NCI-H460 (cell line): ENCODE data around the gene CALM3. TPM values are rescaled to one million over a fixed set of nuclear protein-coding genes. Genes with fewer than 3 reads are reported as not detected.

ENCODE experiments used
- DNase-seq: peaks from one replicate; pipeline ENCODE4 v3.0.0-alpha.2; 2016; ENCODE audit warnings: low read depth; ENCODE audit errors: extremely low read depth
- total RNA-seq: library from RNA; depleted of rRNA; stranded (reverse); fragments of >200 nt; shearing (Covaris generic); gene quantifications from 2 replicates; pipeline ENCODE4 v1.2.3, GENCODE V29; 2014

Gene CALM3
- total RNA-seq, 1 experiment from 2014 or later: 53.8 TPM

DNA sequence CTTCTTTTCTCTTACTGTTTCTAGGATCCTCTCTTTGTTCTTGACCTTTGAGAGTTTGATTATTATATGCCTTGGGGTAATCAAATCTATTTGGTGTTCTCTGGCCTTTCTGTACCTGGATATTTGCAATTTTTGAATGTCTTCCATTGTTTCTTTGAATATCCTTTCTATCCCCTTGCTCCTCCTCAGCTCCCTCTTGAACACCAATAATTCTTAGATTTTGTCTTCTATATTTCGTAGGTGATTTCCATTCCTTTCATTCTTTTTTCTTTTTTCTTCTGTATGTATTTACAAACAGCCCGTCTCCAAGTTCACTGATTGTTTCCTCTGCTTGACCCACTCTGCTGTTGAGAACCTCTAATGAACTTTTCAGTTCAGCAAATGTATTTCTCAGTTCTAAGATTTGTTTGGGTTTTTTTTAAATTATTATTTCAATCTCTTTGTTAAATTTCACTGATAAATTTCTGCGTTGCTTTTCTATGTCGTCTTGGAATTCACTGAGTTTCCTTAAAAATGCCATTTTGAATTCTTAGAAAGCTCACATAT, 2.7 kb upstream of the CALM3 start:
- DNase-seq: no peak

DNA sequence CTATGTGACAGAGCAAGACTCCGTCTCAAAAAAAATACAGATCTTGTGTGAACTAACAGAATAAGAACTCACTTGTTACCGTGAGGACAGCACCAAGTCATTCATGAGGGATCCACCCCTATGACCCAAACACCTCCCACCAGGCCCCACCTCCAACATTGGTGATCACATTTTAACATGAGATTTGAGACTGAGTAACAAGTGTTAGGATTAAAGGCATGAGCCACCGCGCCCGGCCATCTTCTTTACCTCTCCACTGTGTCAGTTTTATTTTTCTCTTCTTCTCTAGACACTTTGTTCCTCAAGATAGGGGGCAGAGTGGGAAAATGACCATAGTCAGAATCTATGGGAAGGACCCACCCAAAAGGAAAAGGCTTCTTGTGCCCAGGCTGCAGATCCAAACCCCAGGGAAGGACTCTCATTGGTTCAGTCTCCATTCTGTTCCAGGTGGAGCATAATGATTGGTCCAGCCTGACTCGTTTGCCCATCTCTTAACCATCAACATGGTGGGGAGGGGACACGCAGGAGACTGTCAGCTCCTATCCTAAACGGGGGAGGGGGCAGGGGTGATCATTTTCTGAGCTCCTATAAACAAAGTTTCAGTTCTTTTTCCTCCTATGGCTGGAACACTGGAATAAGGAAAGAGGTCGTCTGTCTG, 1.3 kb upstream of the CALM3 start:
- DNase-seq: no peak

DNA sequence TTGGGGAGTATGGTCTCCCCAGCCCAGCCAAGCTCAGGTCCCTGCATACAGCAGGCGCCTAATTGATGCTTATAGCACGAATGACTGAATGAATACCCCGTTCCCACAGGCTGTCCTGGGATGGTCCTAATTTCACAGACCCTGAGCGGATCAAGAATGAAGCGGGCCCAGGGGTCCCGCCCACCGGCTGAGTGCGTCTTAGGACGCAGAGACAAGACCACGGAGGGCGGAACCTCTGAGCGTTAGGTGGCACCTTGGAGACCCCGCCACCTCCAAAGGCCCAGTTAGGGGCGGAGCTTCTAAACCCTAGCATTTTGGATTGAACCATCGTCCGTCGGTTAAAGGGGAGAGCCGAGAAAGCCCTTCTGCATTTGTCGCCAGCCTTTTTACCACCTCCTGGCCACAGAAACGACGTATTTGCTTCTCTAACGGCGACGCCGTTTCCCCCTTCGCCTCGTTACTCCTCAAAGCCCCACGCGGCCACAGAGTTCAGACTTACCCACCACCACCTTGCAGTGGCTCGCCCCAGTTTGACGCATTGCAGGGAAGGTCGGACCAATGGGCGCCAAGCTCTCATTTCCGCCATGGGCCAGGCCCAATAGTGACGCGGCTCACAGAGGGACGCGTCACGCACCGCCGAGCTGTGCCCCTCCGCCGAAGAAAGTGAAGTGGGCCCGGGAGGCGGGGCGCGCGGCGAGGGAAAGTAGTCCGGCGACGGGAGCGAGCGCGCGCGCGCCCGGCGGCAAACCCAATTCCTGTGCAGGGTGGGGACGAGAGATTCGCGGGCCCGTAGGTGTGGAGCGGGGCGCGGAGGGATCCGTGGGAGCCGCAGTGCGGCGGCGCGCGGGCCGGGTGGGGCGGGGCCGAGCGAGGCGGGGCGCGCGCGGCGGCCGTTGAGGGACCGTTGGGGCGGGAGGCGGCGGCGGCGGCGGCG, 479 bp upstream of the CALM3 start:
- DNase-seq: peak; percentile 91

GRCh38 chr19:46602392-46603194, 1.5 kb downstream of the CALM3 start:
- no peak for DNase-seq

GRCh38 chr19:46603195-46603637, 2.1 kb downstream of the CALM3 start:
- no peak for DNase-seq

- no peak for DNase-seq
Measured at GRCh38 chr19:46603752-46604231, 2.7 kb downstream of the CALM3 start.

- DNase-seq: no peak
Measured at GRCh38 chr19:46604781-46605355, 3.7 kb downstream of the CALM3 start.

- DNase-seq: no peak
Measured at GRCh38 chr19:46605356-46605821, 4.3 kb downstream of the CALM3 start.

DNA sequence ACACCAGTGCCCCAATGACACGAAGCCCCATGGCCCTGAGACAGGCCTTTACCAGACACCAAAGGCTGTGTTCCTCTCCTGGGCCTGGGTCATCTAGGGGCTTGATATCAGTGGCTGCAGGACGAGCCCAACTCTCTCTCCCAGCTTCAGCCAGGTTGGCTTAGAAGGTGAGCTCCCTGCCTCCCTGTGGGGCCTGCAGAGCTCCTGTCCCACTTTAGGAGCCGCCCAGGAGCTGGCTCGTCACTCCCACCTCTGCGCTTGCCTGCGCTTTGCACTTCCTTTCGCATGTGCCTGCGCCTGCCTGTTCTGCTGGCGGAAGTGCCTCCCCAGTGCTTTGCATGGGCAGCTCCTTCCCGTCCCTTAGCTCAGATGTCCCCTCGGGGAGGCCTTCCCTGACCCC, 4.9 kb downstream of the CALM3 start:
- DNase-seq: no peak

- DNase-seq: no peak
Measured at GRCh38 chr19:46606681-46607447, 5.7 kb downstream of the CALM3 start.

DNA sequence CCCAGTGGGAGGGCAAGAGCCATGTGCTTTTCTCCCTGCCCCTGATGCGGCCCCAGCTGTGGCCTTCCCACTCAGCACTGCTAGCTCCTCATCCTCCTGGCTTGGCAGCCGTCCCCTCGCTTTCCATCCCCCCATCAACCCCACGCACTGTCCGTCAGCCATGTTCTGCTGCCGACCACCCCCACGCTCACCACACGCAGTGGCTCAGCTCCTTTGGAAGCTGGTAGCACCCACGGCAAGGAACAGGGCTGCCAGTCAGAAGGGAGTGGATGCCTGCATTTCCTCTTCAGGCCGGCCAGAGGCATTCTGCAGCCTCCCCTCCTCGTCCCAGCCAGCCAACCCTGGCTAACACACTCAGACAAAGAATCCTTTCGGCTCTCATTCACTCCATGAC, 6.3 kb downstream of the CALM3 start:
- DNase-seq: no peak

DNA sequence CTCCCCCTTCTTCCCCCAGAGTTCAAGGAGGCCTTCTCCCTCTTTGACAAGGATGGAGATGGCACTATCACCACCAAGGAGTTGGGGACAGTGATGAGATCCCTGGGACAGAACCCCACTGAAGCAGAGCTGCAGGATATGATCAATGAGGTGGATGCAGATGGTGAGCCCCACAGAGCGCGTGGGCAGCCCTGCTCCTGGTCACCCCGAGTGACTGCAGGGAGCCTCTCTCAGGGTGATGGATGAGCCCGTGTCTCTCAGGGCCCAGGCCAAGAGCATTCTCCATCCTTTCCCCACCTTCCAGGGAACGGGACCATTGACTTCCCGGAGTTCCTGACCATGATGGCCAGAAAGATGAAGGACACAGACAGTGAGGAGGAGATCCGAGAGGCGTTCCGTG, 7.0 kb downstream of the CALM3 start:
- no peak for DNase-seq

GRCh38 chr19:46608581-46609345, 7.6 kb downstream of the CALM3 start:
- DNase-seq: no peak

DNA sequence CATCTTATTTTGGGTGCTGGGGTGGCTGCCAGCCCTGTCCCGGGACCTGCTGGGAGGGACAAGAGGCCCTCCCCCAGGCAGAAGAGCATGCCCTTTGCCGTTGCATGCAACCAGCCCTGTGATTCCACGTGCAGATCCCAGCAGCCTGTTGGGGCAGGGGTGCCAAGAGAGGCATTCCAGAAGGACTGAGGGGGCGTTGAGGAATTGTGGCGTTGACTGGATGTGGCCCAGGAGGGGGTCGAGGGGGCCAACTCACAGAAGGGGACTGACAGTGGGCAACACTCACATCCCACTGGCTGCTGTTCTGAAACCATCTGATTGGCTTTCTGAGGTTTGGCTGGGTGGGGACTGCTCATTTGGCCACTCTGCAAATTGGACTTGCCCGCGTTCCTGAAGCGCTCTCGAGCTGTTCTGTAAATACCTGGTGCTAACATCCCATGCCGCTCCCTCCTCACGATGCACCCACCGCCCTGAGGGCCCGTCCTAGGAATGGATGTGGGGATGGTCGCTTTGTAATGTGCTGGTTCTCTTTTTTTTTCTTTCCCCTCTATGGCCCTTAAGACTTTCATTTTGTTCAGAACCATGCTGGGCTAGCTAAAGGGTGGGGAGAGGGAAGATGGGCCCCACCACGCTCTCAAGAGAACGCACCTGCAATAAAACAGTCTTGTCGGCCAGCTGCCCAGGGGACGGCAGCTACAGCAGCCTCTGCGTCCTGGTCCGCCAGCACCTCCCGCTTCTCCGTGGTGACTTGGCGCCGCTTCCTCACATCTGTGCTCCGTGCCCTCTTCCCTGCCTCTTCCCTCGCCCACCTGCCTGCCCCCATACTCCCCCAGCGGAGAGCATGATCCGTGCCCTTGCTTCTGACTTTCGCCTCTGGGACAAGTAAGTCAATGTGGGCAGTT, 8.6 kb downstream of the CALM3 start:
- no peak for DNase-seq

- DNase-seq: no peak
Measured at GRCh38 chr19:46610413-46610775, 9.3 kb downstream of the CALM3 start.

- no peak for DNase-seq
Measured at GRCh38 chr19:46610851-46611770, 10.0 kb downstream of the CALM3 start.

DNA sequence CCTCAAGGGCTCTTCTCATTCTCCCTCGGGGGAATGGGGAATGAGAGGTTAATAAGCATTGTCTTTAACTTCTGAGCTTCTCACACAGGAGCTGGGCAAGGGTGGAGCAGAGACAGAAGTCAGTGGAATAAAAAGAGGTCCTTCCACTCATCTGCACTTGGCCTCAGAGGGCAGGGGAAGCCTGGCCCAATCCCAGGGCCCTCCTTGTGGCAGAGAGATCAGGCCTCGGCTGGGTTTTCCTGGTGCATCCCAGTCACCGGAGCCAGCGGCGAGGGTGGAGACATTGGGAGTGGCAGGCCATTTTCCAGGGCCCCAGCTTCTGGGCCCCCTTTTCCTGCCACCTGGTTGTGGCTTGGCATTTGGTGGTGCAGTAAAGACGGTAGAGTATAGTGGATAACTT, 10.6 kb downstream of the CALM3 start:
- no peak for DNase-seq
